GM23248 (cell line): ENCODE results near the gene RAD51B. TPM values are rescaled to one million over a fixed set of nuclear protein-coding genes. Genes with fewer than 3 reads are reported as not detected.
A peak's percentile ranks its signal among the peaks of the same experiment; 100 is the strongest.

ENCODE experiments used
- DNase-seq: peaks from one replicate; pipeline ENCODE4 v3.0.0-alpha.2; 2015
- H2AFZ ChIP-seq: fragments of 200-600 bp; sonication (generic); 2 replicates; pipeline ENCODE4 v1.6.1; 2016; ENCODE audit warnings: antibody characterized with exemption
- H3F3A ChIP-seq: fragments of 200-600 bp; sonication (generic); 2 replicates; pipeline ENCODE4 v1.6.1; 2016; ENCODE audit warnings: mild to moderate bottlenecking, antibody characterized with exemption, mixed run types; ENCODE audit not compliant: insufficient read depth
- H3K27ac ChIP-seq: fragments of 200-600 bp; sonication (generic); 2 replicates; pipeline ENCODE4 v1.5.1; 2016; ENCODE audit warnings: mild to moderate bottlenecking
- H3K27me3 ChIP-seq: fragments of 200-600 bp; sonication (generic); replicated peaks from 2 replicates; pipeline ENCODE4 v1.6.1; 2016; ENCODE audit warnings: mild to moderate bottlenecking; ENCODE audit not compliant: insufficient read depth
- H3K36me3 ChIP-seq: fragments of 200-600 bp; sonication (generic); 2 replicates; pipeline ENCODE4 v1.6.1; 2016; ENCODE audit warnings: low read depth, mild to moderate bottlenecking
- H3K4me1 ChIP-seq: fragments of 200-600 bp; sonication (generic); 2 replicates; pipeline ENCODE4 v1.6.1; 2016; ENCODE audit warnings: mild to moderate bottlenecking; ENCODE audit not compliant: insufficient read depth
- H3K4me2 ChIP-seq: fragments of 200-600 bp; sonication (generic); one replicate; pipeline ENCODE4 v1.6.1; 2016; ENCODE audit warnings: mild to moderate bottlenecking; ENCODE audit not compliant: unreplicated experiment
- H3K4me3 ChIP-seq: fragments of 200-600 bp; sonication (generic); 2 replicates; pipeline ENCODE4 v1.5.1; 2016; ENCODE audit warnings: mild to moderate bottlenecking
- H3K79me2 ChIP-seq: fragments of 200-600 bp; sonication (generic); 2 replicates; pipeline ENCODE4 v1.6.1; 2016; ENCODE audit warnings: mild to moderate bottlenecking; ENCODE audit not compliant: insufficient read depth
- H3K9ac ChIP-seq: fragments of 200-600 bp; sonication (generic); 2 replicates; pipeline ENCODE4 v1.6.1; 2016; ENCODE audit warnings: mild to moderate bottlenecking
- H3K9me2 ChIP-seq: fragments of 200-600 bp; sonication (generic); 2 replicates; pipeline ENCODE4 v1.6.1; 2016; ENCODE audit warnings: mixed run types, mild to moderate bottlenecking, moderate library complexity; ENCODE audit not compliant: insufficient read depth
- H3K9me3 ChIP-seq: fragments of 200-600 bp; sonication (generic); one replicate; pipeline ENCODE4 v1.6.1; 2017; ENCODE audit warnings: low read depth
- H4K20me1 ChIP-seq: fragments of 200-600 bp; sonication (generic); 2 replicates; pipeline ENCODE4 v1.6.0; 2016; ENCODE audit not compliant: insufficient read depth
- EZH2 ChIP-seq: fragments of 200-600 bp; sonication (generic); IDR thresholded peaks from 2 replicates; pipeline ENCODE4 v1.6.1; 2018; ENCODE audit warnings: antibody characterized with exemption, mild to moderate bottlenecking; ENCODE audit not compliant: insufficient read depth, poor library complexity, severe bottlenecking
- EZH2phosphoT487 ChIP-seq: fragments of 200-600 bp; sonication (generic); IDR thresholded peaks from 2 replicates; pipeline ENCODE4 v1.6.1; 2018; ENCODE audit warnings: antibody characterized with exemption, moderate library complexity, mild to moderate bottlenecking, low read depth; ENCODE audit not compliant: insufficient read depth
- WGBS, 2 experiments: methylation state at CpG; one replicate each; pipeline ENCODE4 v1.1.6; 2015 to 2017; ENCODE audit warnings: low lambda C conversion rate in 2 of 2, low coverage in 1 of 2; ENCODE audit errors: missing lambda C conversion rate in 2 of 2; 5-methylcytosine and 5-hydroxymethylcytosine counted together
- in situ Hi-C: fragments of 300-500 bp; cut with MboI; formaldehyde crosslinking; loops from 2 replicates; pipeline ENCODE4 v1.15.0; 2020
- polyA plus RNA-seq: library from polyadenylated mRNA; unstranded; fragments of >200 nt; fragmentation: Nextera tagmentation; extraction: Ambion mirVana; gene quantifications from 2 replicates; pipeline ENCODE4 v1.2.1, GENCODE V29; 2016
- total RNA-seq: library from RNA; depleted of rRNA; stranded (reverse); fragments of >200 nt; shearing (Covaris generic); gene quantifications from 2 replicates; pipeline ENCODE4 v1.2.3, GENCODE V29; 2014

RAD51B gene
- total and polyA plus RNA-seq, 2 experiments from 2014 or later, result 4.0 to 8.8 TPM

GRCh38 chr14:68395604-68396003, 576.0 kb downstream of the RAD51B start:
- in situ Hi-C loops, result no loop called here
- H2AFZ ChIP-seq, result no peak overlapping the region
- peak; percentile 91 for DNase-seq
- H3K4me2 ChIP-seq, result peak overlapping the region; percentile 37
- no peak for TF ChIP-seq EZH2phosphoT487
- no peak for TF ChIP-seq EZH2
- H3K4me3 ChIP-seq, result no peak overlapping the region
- H3K36me3 ChIP-seq, result no peaks in the 10 kb centered on the region
- H3K9ac ChIP-seq, result peak overlapping the region; percentile 7; the same call in 1 of the 2 replicates
- peaks cover 68% of the 10 kb centered on the region for H3K4me1 ChIP-seq
- H3K9me2 ChIP-seq, result no peaks in the 10 kb centered on the region
- H3K27ac ChIP-seq, result peak overlapping the region; percentile 60
- H3K27me3 ChIP-seq, result no peaks in the 10 kb centered on the region
- no peaks in the 10 kb centered on the region for H4K20me1 ChIP-seq
- no peaks in the 10 kb centered on the region for H3K9me3 ChIP-seq
- no peaks in the 10 kb centered on the region for H3K79me2 ChIP-seq
- WGBS, 2 experiments, result 11 to 12% methylated on average over 4 of the region's 4 CpGs
- peaks cover 53% of the 10 kb centered on the region for H3F3A ChIP-seq

- in situ Hi-C loops, result no loop called here
- peaks cover 69% of the 10 kb centered on the region for H3K4me1 ChIP-seq
- no peak overlapping the region for H3K4me3 ChIP-seq
- no peak overlapping the region for H3K27ac ChIP-seq
- TF ChIP-seq EZH2 (no peak), EZH2phosphoT487 (no peak)
- H4K20me1 ChIP-seq, result no peaks in the 10 kb centered on the region
- H3K79me2 ChIP-seq, result no peaks in the 10 kb centered on the region
- H3F3A ChIP-seq, result peaks cover 48% of the 10 kb centered on the region
- no peak overlapping the region for H3K9ac ChIP-seq
- H3K36me3 ChIP-seq, result no peaks in the 10 kb centered on the region
- 96 to 98% methylated on average over 3 of the region's 3 CpGs for WGBS, 2 experiments
- H2AFZ ChIP-seq, result no peak overlapping the region
- peak overlapping the region; percentile 37 for H3K4me2 ChIP-seq
- no peaks in the 10 kb centered on the region for H3K9me2 ChIP-seq
- no peaks in the 10 kb centered on the region for H3K27me3 ChIP-seq
- H3K9me3 ChIP-seq, result no peaks in the 10 kb centered on the region
- DNase-seq, result no peak
These were observed 576.9 kb downstream of the RAD51B start for GRCh38 chr14:68396461-68396860.

- H3K9me2 ChIP-seq, result no peaks in the 10 kb centered on the region
- H2AFZ ChIP-seq, result no peak overlapping the region
- peak overlapping the region; percentile 17; the same call in 1 of the 2 replicates for H3K27ac ChIP-seq
- peaks cover 48% of the 10 kb centered on the region for H3F3A ChIP-seq
- TF ChIP-seq EZH2, result no peak
- no peak for TF ChIP-seq EZH2phosphoT487
- no peak overlapping the region for H3K4me3 ChIP-seq
- H3K4me2 ChIP-seq, result no peak overlapping the region
- DNase-seq, result no peak
- WGBS, 2 experiments, result 69 to 71% methylated on average over 6 of the region's 6 CpGs
- H3K9ac ChIP-seq, result no peak overlapping the region
- H4K20me1 ChIP-seq, result no peaks in the 10 kb centered on the region
- H3K36me3 ChIP-seq, result no peaks in the 10 kb centered on the region
- no peaks in the 10 kb centered on the region for H3K9me3 ChIP-seq
- H3K4me1 ChIP-seq, result peaks cover 69% of the 10 kb centered on the region
- H3K27me3 ChIP-seq, result no peaks in the 10 kb centered on the region
- in situ Hi-C loops, result no loop called here
- H3K79me2 ChIP-seq, result no peaks in the 10 kb centered on the region
These were observed 577.8 kb downstream of the RAD51B start for GRCh38 chr14:68397371-68397811.

GRCh38 chr14:68397822-68398221, 578.2 kb downstream of the RAD51B start:
- in situ Hi-C loops, result no loop called here
- Histone ChIP-seq H4K20me1 (no peaks in the 10 kb centered on the region), H3K9me3 (no peaks in the 10 kb centered on the region), H3F3A (peaks cover 49% of the 10 kb centered on the region), H3K27ac (peak overlapping the region; percentile 17; the same call in 1 of the 2 replicates), H2AFZ (no peak overlapping the region), H3K27me3 (no peaks in the 10 kb centered on the region), H3K79me2 (no peaks in the 10 kb centered on the region), H3K9me2 (no peaks in the 10 kb centered on the region), H3K36me3 (no peaks in the 10 kb centered on the region), H3K9ac (no peak overlapping the region), H3K4me2 (no peak overlapping the region), H3K4me3 (no peak overlapping the region), H3K4me1 (peaks cover 67% of the 10 kb centered on the region)
- peak; percentile 75 for DNase-seq
- WGBS, 2 experiments, result 19 to 21% methylated on average over 6 of the region's 6 CpGs
- TF ChIP-seq EZH2phosphoT487 (no peak), EZH2 (no peak)

- H3K27ac ChIP-seq, result 0 out of 2 replicates have a peak overlapping the region, but pooled peaks have one; percentile 17
- H3K4me3 ChIP-seq, result no peak overlapping the region
- no peak overlapping the region for H2AFZ ChIP-seq
- in situ Hi-C loops, result no loop called here
- no peaks in the 10 kb centered on the region for H3K27me3 ChIP-seq
- H3F3A ChIP-seq, result peaks cover 54% of the 10 kb centered on the region
- TF ChIP-seq EZH2phosphoT487 (no peak), EZH2 (no peak)
- no peak overlapping the region for H3K9ac ChIP-seq
- 97 to 98% methylated on average over 2 of the region's 2 CpGs for WGBS, 2 experiments
- no peaks in the 10 kb centered on the region for H3K36me3 ChIP-seq
- H3K4me1 ChIP-seq, result peaks cover 70% of the 10 kb centered on the region
- no peak overlapping the region for H3K4me2 ChIP-seq
- DNase-seq, result no peak
- no peaks in the 10 kb centered on the region for H4K20me1 ChIP-seq
- H3K9me3 ChIP-seq, result no peaks in the 10 kb centered on the region
- no peaks in the 10 kb centered on the region for H3K9me2 ChIP-seq
- H3K79me2 ChIP-seq, result no peaks in the 10 kb centered on the region
These were observed 578.8 kb downstream of the RAD51B start for GRCh38 chr14:68398370-68398769.
